Dermis microvascular lymphatic vessel endothelial cell (primary cell): ENCODE measurements around the gene ATRN. TPM values are rescaled to one million over a fixed set of nuclear protein-coding genes. Genes with fewer than 3 reads are reported as not detected.

ENCODE experiments used
- DNase-seq, 2 donors: peaks; one replicate each; pipeline versions ENCODE4 v3.0.0 to v3.0.0-alpha.2; 2010; ENCODE audit warnings: low read depth in 2 of 2
- total RNA-seq: library from RNA; depleted of rRNA; stranded (reverse); fragments of >200 nt; gene quantifications from 2 replicates; pipeline ENCODE4 v1.2.1, GENCODE V29; 2014

The ATRN gene
- total RNA-seq, 1 donor from 2014 or later, result 25.0 TPM

DNA sequence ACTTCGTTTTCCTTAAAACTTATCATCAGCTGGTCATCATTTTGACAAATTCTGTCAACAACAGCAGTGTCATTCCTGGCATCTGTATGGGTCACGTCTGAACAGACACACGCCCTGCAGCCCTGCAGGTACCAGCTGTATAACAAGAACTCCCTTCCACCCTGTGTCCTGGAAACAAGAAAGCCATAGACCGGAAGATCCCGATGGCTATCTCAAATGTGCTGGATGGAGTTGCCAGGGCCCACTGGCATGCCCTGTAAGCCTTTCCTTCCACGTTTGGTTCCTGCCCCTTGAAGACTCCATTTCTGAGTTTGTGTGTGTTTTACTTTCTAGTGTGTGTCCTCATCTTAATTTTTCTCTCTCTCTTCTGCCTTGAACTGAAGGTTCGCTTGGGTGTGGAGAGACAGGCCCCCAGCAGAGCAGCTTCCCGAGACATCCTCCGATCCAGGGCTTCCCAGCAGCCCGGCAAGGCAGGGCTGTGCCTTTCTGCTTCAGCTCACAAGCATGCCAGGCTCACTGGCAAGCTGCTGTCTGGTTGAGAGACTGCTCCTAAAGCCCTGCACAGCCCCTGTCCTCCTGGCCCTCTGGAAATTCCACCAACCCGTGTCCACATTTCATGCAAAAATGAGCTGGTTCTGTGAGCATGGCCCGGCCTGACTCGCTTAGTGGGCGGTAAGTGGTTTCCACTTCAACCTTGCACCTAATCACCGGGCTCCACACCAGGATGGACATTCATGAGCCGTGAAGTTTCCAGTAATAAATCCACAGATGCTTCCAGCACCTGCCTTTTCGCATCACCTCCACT is 183.7 kb downstream of the ATRN start:
- DNase-seq, result no peak

DNA sequence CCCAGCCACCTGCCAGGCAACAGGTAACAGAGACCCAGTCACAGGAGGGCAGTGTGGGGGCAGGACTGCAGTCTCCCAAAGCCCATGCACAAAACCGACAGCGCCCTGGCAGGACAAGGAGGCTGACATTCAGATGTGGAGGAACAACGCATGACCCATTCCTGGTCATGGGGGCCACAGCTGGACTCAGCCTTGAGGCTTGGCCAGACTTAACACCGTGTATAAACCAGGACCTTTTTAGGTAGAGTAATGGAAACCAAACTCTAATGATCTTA is 184.2 kb downstream of the ATRN start:
- no peak for DNase-seq

DNA sequence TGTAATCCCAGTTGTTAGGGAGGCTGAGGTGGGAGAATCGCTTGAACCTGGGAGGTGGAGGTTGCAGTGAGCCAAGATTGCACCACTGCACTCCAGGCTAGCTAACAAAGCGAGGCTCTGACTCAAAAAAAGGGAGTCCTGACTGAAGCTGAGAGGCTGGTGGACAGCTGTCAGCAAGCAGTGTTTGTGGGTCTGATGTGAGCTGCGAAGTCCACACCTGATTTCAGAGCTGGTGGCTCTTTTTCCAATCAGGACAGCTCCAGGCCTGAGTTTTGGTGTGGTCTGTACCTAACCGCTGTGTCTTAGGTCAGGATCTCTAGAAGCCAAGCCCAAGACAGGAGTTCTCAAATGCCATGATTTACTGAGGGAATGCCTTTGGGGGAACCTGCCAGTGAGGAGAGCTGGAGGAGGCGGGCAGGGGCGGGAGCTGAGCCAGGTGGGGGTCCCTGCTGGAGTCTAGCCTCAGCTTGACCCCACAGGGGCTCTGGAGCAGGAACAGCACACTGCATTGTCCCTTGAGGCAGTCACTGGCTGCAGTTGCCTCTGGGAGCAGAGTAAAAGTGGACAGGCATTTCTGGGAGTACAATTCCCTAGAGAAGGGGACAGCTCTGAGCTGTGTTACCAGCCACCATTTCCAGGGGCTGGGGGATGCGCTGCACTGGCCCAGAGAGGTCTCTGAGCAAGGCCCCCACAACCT is 187.3 kb downstream of the ATRN start:
- DNase-seq, result no peak

DNA sequence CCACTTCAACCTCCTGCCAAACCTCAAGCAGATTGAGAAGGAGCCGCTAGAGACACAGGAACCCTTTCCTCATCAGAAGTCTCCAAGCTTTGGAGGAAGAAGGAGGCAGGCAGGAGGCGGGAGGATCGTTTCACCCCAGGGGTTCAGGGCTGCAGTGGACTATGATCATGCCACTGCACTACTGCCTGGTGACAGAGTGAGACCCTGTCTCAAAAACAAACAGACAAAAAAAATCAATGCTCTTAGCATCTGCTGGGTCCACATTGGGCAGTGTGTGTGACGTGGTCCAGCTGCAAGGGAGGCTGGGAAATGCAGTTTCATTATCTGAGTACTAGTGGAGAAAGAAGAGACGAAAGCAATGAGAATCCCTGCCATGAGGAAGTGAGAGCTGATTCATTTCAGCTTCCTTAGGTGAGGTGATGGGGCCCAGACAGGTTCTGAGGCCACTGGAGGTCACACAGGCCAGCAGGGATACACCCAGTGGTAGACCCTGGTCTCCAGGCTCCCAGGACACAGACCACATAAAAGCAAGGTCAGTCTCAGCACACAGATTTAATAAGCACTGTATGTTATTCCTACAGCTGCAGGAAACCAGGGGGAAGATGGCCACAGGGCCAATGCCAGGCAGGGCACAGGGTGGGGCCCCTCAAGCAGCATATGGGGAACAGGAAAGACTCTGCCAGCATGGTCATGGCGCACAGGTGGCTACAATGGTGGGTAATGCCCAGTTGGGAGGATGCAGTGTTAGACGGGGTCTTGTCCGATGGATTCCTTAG is 188.1 kb downstream of the ATRN start:
- DNase-seq, result no peak

DNA sequence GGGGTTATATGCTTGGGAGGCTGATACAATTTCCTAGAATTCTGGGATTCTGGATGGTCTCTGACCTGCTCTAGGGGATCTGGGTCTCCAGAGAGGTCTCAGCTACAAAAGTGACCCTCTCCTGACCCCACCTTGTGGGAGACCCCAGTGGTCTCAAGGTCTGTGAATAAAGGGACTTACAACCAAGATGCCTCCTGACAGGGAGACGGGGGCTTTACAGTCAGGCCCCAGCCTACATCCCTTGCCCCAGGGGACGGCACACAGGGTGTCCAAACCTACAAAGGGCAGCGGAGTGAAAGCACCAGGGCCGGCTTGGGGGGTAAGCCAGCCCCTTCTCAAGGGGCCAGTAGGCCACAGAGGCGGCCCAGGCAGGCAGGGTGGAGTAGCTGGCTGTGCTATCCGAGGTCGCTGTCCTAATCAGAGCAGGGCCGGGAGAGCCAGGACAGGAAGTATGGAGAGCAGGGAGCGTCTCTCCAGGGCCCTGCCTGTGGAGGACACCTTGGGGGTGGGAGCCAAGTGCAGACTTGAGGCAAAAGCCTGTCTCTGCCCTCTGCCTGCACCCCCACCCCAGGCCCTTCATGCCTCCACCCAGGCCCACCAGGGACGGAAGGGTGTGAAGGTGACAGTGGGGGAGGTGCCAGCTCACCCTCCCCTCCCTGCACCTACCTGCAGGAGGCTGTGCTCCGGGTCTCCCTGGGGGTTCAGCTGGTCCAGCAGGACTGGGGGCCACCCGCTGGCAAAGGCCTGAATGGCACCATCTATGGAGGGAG is 188.9 kb downstream of the ATRN start:
- DNase-seq, result no peak

DNA sequence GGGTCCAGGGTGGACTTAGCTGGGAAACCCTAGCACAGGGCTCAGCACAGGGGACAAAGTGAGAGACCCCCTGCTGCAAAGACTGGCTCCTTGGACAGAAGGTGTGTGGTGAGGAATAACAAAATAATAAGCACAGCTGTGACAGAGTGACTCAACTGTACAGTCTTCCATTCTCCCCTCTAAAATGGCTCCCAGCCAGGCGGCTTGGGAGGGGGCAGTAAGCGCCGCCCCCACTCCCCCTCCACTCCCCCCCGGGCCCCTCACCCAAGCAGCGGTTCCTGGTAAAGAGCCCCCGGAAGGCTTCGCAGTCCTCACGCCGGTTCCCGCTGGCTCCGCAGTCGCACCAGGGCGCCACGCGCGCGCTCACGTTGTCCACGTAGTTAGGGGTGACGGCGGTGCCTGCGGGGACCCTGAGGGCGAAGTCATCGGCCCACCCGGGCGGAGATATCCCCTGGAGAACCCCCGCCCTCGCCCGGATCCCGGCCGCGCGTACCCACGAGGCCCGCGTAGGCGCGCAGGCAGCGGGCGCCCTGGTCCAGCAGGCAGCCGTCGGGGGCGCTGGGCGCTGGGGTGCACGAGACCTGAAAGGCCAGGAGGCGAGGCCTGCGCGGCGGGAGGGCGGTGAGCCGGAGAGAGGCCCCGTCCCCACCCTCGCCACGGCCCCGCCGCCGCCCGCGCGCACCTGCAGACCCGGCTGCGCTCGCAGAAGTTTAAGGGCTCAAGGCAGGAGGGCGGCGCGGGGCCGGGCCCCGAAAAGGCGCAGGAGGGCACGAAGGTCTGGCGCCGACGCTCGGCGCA is 189.6 kb downstream of the ATRN start:
- no peak for DNase-seq

DNA sequence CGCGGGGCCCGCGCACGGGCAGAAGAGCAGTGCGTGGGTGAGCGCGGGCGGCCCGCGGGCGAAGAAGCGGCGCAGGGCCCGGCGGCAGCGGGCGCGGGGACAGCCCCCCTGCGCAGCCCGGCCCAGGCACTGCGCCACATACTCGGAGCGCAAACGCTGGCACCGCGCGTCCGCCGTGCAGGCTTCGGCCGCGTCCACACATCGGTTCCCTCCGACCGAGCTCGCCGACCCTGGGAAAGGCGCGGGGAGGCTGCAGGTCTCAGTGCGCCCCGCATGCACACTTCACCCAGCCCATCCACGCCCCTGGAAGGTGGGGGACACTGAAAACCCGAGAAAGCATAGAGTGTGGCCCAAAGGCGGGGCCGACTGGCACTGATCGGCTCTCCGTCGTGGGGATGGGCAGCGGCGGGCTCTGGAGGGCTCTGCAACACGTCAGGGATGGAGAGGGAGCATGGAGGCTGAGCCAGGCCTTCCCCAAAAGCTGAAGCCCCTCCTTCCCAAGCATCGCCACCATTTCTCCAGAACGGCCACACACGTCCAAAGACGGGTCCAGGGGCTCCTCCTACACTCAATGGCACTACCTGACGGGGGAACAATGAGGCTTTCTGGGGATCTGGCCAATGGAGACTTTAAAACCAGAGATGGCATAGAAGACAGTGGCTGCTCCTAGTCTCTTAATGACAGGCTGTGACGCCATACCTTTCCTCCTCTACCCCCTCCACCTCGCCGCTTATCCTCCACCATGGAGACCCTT is 190.4 kb downstream of the ATRN start:
- no peak for DNase-seq

DNA sequence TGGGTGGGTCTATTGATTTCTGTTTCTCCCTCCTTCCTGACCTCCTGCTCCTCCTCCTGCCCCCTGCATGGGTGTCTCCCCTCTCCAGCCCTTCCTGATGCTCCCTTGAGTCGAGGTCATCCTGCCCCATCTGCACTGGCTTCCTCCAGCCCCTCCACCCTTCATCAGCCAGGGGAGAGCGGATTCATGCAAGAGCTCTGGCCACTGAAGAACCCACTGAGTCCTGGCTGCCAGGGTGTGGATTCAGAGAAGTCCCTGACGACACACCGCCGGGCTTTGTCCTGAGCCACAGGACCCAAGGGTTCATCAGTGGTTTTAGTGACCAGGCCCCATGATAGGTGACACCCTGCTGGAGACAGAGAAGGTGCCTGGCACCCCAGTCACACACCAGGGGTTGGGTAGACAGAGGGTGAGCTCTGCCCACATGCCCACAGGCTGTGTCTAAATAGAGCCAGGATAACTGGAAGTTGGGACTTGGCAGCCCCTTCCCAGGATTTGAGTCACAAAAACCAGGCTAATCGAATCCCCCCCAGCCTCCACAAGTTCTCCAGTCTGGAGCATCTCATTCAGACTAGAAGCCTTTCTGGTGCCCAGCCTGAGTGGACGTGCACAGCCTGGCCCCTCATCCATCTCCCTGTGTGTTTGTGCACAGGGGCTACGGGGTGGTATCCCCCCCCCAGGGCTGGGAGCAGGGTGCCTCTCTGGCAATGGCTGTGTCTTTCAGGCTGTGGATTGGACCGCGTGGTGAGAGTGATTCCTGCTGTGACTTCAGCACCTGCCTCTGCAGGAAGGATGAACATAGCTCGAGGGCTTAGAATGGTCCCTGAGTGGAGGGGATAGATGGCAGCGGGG is 191.2 kb downstream of the ATRN start:
- no peak for DNase-seq

DNA sequence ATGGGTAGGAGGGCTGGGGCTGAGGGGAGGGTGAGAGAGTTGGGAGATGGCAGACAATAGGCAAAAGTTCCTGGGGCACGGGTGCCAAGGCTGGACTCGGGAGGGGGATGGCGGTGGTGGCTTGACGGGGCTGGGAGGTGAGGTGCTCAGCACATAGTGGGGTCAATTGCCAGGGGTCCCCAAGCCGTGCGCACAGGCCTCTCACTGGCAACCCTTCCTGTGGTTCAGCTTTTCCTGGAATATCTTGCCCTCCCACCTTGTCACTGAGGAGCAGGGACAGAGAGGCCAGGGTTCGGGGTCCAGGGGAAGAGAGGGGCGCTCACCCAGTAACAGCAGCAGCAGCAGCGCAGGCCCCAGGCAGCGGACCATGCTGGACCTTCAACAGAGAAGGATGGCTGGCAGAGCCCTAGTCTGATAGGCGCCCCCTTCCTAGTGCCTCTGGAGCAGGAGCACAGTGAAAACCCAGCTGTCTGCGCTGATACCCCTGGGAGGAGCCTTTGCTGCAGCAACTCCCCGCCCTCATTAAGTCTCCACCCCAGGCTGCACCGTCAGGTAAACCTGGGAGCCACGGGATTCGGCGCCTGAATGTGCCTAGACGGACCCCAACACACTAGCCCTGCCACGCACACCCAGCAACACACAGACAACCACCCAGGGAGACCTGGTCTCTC is 192.3 kb downstream of the ATRN start, which contains the start of gene GFRA4:
Gene GFRA4, minus strand, starts transcription at position 369 of the 671 bp plus-strand sequence. Its CDS starts 0 bp downstream, at position 369.
- no peak for DNase-seq

DNA sequence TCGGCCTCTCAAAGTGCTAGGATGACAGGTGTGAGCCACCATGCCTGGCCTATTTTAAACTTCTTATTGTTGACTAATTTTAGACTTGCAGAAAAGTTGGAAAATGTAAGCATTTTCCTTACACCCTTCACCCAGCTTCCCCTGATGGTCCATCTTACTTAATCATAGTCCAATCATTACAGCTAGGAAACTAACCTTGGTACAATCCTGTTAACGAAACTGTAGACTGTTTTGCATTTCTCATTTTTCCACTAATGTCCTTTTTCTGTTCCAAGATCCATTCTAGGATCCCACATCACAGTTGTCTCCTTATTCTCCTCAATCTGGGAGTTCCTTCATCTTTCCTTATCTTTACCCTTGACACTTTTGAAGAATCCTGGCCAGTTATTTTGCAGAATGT is 193.0 kb downstream of the ATRN start:
- no peak for DNase-seq

DNA sequence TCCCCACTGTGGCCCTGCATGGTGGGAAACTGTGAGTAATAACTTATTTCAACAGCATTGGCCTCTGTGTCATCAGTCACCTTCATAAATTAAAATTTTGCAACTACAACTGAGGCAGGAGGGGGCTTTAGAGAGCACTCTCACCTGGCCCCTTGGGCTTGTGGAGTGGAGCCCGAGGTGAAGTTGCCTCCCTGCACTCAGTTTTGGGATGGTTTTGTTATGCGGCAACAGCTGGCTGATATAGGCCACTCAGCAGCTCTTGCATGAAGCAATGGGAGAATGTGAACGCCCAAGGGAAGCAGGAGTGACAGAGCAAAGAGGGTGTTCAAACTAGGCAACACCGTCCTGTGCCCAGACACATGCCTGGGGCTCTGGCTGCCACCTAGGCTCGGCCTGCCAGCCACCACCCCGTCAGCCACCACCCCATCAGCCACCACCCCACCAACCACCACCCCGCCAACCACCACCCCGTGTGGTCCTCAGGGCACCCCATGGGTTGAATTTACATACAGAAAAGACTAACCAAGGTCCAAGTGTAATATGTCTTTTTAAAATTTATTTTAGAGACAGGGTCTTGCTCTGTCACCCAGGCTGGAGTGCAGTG is 196.7 kb downstream of the ATRN start:
- no peak for DNase-seq

DNA sequence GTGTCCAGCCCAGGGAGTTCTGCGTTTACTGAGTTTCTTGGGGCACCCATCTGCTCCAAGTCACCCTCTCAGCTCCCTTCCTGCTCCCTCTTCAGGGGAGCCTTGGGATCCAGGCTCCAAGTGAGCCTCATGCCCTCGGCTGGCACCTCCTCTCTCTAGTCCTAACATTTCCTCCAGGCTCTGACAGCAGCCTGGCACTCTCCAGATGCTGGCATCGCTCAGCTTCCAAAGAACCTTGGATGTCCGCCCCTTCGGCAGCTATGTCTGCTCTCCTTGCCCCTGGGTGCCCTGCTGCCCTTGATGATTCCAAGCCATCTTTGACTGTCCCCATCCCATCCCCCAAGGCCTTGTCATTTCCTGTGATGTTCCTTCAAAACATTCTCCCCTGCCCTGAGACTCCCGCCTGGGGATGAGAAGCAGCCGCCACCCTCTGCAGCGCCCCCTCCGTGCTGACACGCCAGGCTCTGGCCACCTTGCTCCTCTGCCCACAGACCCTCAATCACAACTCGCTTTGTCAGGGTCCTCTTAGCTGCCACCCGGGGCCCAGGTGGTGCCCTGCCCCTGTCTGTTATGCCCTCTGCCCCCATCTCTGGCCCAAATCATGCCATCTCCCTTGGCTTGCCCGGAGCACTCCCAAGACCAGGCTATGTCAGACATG is 199.0 kb downstream of the ATRN start:
- DNase-seq, result no peak

DNA sequence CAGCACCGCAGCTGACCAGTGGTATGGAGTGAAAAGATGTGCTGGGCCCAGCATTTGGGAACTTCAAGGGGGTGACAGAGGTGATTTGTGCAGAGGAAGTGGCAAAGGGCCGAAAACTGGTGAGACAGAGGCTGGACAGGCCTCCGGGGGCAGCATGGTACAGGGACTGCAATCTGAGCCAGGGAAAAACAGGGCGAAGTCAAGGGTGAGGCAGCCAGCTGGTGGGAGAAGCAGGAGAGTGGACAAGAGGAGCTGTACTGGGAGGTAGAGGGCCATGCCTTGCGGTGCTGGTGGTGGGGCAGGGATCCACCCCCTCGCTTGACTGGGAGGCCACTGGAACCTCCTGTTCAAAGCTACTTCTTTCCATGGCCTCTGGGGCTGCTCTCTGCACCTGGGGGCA is 199.7 kb downstream of the ATRN start:
- DNase-seq, result no peak

DNA sequence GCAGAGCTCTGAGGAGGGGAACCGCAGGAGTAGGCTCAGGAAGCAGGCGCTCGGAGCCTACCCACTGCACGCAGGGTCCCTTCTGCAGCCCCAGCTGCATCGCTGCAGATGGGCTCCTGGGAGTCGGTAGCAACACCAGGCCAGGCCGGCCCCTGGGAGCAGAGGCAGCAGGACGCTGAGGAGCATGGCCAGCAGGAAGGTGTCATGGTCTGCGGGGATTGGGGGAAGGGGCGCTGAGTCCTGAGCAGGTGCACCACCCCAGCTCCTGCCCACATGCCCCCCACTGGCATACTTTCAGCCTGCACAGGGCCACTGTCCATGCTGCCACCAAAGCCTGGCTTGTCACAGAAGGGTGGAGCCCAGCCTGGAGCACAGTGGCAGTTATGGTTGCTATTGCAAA is 200.1 kb downstream of the ATRN start:
- DNase-seq, result no peak

DNA sequence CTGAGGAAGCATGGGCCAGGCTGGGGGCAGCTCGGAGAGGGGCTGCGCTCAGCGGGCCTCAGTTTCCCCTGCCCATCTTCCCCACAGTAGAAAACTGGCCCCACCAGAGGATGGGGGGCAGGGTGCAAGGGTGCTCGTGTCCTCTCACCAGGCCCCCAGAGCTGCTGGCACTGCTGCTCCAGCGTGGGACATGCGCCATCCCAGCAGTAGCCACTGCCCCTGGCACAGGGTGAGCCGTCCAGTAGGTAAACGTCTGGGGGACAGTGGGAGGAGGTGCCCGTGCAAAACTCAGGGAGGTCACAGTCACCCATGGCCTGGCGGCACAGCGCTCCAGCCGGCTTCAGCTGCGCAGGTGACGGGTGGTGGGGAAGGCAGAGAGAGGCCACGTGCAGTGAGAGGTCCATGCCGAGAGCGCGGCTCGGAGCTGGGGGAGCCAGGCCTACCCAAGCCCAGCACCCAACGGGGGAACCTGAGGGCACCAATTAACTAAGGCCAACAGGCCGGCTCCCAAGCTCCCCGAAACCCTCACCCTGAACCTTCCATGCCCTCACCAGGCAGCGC is 201.2 kb downstream of the ATRN start:
- DNase-seq, result no peak

DNA sequence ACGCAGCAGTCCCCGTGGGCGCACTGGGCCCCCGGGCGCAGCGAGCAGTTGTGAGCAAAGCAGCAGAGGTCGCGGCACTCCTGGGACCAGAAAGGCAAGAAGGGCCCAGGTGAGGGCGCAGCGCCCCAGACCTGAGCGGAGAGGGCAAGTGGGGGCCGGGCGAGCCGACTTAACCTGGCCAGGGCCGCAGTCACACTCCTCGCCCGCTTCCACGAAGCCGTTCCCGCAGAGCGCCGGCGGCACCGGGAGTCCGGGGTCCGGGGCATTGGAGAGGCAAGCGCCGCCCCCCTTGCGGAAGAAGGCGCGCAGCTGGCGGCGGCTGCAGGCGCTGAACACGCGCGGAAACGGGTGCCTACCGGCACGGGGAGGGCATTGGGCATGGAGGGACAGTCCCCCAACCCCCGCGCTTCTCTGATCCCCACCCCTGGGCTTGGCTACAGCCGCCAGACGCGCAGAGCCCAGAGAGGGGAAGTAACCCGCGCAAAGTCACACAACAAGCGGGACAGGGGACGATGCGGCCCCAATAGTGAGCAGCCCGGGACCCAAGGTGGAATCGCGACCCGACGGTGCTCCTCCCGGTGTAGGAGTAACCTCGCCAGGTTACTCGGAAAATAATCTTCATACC is 201.8 kb downstream of the ATRN start:
- DNase-seq, result no peak
